Hematopoietic multipotent progenitor cell treated with erythropoietin and hydrocortisone succinate and interleukin-3 and kit ligand, for 15 days (in vitro differentiated cells): ENCODE data around the gene RFTN1.

Experiments used
- DNase-seq: peaks from one replicate; pipeline ENCODE4 v3.0.0-alpha.2; 2015; ENCODE audit warnings: low spot score

RFTN1 gene

DNA sequence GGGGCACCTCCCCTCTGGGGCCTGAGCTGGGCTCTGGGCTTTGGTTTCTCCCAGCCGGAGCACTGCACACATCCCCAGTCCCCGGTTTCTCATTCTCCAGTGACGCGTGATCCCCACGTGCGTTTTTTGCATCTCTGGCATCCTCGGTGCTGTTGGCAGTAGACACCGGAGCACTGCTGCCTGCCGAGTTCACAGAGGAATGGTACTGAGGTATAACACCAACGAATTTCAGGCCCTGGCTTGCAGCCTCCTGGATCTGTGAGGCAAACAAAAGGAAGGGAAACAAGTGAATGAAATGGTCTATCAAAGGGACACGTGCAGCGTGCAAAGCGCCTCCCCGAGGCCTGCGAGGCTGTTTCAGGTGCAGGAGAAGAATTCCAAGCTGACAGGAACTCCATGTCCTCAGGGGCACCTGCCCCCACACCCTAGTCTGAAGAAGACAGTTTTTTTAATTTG lies 135.6 kb downstream of the RFTN1 start:
- no peak for DNase-seq

DNA sequence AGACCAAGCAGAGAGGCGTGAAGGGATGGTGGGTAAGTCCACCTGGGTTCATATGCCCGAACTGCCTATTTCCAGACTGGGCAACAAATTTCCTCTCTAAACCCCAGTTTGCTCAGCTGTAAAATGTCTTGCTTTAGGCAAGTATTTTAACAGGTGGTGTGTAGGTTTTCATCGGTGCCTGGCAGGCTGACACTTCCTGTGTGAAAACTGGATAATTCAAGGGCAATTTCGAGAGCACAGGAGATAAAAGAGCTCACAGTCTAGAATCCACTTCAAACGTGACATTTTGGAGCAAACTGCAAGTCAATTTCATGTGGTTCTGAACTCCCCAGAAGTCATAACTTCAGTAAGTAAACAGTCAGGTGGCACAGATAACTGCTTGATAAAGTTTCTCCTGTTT lies 136.3 kb downstream of the RFTN1 start:
- no peak for DNase-seq

DNA sequence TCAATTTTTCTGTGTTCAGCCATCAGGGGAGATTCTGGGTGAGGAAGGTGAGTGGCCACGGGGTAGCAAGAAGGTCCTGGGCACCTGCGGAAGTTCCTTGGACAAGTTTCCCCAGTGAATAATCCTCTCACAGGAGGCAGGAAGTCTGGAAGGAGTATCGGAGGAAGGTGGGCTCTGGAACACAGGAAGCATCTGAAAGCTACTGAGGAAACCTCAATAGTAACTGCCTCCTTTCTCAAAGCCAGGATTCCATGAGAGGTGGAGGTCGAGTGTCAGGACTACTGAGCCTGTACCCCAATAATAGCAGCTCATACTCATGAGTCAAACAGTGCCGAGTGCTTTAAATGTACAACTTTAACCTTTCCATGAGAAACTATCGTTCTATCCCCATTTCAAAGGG lies 137.6 kb downstream of the RFTN1 start:
- DNase-seq = no peak

DNA sequence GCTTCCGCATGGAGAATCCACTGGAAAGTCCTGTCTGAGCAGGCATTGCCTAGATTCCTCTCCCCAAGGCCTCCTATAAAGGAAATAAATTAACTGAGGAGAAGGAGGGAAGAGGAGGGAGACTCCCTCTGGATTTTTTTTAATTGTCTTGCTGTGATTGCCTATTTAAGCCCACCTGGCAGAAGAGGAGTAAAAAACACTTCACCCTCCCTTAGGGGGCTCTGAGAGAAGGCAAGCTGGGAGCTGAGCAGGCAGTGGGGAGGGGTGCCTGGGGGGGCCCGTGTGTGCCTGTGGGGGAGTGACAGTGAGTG lies 138.6 kb downstream of the RFTN1 start:
- DNase-seq = no peak

DNA sequence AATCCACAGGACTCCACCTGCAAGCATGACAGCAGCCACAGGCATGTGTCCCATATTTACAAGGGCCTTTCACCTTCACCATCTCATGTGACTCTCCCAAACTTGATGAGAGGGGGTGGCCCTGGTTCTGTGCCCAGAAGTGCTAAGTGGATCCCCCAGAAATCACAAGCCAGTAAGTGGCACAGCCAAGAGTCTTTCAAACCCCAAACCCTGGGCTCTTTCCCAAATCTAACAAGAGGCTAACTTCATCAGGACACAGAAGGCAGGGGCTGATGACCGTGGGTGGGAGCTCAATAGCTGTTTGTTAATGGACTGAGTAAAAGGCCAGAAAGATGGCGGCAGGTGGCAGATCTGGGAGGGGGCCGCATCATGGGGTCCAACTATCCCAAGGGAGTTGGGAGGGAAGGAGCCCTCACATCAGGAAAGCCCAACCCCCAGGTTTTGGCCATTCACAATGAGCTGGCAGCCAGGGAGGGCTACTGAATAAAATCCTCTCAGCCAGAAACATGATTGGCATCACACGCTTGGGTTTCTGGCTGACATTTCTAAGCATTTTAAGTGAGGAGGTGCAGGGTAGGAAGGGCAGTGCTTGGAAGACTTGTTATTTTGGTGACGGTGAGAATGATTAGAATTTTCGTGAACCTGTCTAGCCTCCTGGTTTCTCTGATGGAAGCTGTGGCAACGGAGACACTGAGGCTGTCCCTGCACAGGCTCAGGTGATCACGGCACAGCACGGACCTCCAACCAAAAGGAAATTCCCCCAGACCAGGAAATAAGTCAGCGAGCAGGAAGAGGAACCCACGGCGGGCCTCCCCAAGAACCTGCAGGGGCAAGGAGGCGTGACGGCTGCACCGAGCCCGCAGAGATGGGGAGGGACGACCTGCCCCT lies 139.2 kb downstream of the RFTN1 start:
- DNase-seq = no peak

DNA sequence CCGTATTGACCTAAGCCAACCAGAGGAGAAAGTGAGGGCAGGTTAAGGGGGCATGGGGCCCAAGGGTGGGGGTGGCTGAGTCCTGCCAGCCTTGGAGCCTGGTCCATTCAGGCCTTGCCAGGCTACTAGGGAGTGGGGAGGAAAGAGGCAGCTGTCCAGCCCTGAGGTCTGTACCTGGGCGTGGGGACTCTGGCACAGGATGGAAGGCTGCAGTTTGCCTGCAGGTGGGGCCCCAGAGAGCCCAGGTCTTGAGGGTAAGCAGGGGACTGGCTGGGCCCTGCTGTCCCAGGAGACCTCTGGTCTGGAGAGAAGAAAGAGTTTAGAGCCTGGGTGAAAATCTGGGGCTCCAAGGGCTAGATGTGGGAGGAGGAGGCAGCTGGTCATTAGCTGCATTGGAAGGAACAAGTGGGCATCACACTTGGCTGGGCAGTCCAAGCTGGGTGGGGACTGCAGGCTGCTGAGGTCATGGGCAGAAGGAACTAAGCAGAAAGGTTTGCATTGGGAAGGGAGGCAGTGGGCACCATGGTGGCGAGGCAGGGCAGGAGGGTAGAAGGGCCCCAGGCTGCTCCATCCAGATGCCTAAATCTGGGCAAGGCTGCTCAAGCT lies 140.1 kb downstream of the RFTN1 start:
- DNase-seq = no peak

DNA sequence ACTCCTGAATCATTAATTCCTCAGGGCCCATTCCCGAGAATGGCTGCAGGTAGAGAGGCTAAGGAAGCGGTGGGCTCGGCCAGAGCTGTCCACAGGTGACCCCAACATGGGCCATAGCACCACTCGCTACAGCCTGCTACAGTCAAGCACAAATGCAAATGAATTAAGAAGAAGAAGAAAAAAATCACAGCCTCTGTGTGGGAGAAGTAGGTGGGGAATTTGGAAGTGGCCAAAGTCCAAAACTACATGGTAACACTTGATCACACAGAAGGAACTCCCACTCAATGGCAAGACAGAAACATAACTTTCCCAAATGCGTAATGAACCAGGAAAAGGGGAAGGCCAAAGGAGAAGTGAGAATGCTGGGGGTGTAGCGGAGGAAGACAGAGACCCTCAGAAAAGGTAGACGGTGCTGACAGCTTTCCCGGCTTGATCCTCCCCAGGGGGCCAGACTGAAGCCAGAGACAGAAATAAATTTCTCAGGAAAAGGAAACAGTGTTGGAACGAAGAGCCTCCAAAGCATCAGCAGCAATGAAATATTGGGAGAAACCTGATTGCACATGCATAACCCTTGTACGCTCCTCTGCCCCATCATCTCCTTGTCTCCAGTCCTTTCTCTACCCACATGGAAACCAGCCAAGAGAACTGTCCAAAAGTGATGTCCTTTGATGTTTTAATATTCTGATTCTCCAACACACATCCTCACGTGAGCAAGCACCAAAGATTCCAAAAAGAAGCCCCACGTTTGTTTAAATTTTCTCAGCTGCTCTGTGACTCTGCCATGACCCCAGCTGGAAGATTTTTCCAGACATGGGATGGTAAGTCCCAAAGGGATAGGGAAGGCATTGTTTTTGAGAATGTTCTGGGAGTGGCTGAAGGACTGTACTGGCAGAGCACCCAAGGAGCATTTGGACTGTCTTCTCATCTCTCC lies 140.9 kb downstream of the RFTN1 start:
- DNase-seq = no peak

DNA sequence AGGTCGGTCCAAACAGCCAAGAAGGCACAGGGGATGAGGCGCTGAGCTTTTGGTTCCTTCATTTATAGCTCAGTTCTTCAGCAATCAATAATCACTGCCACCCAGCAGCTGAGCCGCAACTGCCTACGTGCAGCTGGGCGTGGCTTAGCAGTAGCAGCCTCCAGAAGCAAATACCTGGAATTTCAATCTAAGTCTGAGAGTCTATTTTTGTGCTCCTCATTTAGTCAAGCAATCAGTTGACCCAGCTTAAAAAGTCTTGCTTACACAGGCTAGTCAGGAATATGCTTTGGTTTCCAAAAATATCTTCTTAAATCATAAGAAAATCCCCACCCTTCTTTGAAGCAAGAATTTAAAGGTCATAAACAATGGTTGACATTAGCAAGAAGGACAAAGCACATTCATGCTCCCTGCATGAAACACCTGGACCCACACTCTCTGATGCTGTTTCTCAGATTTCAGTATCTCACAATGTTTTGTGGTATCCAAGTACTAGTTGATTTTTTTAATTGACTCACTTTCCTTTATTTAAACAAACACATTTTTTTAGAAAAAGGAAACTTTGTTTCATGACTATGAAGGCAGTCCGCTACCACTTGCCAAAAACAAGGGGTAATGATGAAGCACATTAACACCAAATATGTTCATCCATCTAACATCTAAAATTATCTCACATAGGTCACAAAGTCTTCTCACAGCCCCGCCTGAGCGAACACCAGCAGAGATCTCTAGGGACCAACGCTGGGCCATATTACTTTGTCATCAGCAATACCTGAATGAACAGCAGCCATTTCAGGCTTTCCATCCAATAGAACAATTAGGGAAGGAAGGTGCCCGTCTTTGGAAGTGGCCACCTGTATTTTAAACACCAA lies 142.4 kb downstream of the RFTN1 start:
- no peak for DNase-seq

DNA sequence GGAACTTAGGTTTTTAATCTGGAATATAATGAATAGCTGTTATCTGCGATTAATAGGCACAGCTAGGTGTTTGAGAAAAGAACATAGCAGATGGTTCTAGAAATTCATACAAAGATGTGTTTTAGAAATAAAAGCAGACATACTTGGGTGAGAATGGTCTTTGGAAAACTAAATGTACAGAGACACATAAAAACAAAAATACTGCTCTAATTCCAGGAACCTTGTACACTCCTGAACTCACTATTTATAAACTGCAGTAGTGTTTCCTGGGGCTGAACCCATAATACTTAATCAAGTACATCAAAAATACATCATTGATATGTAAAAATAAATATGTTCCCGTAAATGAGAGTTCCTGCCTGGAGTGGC lies 143.0 kb downstream of the RFTN1 start:
- no peak for DNase-seq

DNA sequence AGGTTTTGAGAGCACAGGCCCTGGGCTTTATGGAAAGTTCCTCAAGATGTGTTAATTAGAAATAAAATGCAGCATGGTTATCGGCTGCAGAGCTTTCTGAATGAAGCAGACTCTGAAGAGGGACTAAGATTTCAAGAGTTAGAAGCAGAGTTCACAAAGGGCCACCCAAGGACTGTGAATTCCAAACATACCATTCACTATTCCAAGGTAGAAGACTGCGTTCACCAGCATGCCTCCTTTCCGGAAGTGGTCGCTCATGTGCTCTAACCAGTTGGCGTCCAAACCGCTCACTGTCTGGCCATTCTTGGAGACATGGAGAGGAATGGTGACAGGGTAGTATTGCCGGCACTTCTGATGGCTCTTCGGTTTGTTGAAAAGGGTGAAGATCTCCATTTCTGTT lies 143.6 kb downstream of the RFTN1 start:
- no peak for DNase-seq

DNA sequence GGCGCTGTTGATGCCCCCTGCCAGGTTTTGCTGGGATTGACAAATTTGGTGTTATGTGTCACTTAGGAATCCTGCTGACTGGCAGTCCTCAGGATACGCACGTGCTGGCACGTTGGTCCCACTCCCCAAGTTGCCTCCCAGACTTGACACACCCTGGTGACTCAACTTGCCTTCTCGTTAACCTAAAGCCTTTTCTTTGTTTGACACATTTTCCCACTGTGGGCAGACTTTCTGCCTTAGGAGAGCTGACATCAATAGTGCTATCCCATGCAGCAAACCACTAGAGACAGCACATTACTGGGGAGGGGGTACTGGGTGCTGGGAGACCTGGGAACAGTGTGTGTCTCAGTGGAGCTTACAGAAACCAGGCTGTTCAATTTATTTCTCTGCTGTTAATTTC lies 144.2 kb downstream of the RFTN1 start:
- DNase-seq = no peak

DNA sequence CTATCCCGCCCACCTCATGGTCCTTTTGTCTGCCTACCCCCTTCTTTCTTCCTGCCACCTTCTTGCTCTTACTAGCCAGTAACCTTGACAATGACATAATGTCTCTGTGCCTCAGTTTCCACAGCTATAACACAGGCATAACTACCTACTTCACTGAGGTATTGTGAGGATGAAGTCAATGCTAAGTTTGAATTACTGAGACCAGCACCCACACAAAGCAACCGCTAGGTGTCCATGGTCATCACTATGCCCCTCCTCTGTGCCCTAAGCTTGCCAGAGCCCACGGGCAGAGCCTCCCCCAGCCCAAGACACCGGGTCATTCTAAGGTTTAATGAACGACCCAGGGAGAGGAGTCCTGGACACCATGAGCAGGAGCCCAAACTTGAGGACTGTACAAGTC lies 146.9 kb downstream of the RFTN1 start:
- DNase-seq = no peak

DNA sequence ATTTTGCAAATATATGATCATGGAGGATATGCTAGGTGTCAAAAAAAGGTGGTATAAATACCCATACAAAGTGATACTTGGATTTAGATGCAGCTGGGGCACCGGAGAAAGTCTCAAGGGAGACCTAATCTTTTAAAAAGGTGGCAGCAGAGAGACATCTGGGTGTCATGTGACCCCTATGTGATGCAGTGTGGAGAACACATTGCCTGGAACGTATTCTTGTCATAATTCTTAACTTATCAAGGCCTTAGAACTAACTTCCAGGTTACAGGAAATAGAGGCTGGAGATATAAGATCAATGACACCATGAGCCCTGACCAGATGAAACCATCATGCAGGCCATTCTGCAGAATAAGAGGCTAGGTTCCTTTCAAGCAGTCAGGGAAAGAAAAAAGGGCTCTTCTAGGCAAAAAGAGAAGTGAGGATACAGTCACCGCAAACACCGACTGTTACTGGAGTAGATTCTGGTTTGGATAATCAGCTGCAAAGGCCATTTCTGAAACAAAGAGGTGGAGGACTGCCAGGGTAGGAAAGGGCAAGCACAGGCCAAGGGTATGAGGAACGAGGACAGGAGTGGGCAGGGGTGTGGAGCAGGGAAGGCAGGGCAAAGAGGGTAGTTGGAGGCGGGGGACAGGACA lies 147.9 kb downstream of the RFTN1 start:
- no peak for DNase-seq

DNA sequence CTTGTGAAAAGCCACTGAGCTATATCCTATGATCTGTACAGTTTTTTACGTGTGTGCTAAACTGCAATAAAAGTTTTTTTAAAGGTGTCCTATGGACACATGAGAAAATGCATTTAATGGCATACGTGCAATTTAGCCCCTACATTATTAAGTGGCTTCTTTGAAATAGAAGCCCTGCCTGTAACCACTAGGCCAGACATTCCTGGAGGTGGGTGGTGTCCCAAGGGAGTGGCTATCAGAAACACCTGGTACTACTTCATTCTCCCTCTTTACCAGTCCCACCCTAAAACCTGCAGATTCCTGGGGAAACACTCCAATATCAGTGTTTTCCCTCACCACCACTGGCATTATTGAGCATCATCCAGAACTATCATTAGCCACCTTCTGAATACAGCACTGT lies 148.5 kb downstream of the RFTN1 start:
- no peak for DNase-seq

DNA sequence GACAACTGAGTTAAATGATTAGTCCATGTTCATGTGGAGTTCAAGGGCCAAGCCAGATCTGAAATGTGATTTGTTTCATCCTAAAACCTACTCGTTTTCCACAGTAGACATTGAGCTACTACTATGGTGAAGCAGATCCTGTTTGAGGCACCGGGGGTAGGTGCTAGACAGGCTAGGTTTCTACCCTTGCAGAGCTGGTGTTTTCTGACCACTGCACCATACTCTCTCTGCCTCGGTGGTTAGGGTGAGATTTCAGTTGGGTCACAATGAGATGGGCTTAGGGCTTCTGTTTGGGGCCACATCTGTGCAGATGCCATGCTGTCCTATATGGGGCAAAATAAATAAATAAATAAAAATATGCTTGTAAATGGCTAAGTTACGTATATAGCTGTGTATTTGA lies 149.2 kb downstream of the RFTN1 start:
- no peak for DNase-seq

DNA sequence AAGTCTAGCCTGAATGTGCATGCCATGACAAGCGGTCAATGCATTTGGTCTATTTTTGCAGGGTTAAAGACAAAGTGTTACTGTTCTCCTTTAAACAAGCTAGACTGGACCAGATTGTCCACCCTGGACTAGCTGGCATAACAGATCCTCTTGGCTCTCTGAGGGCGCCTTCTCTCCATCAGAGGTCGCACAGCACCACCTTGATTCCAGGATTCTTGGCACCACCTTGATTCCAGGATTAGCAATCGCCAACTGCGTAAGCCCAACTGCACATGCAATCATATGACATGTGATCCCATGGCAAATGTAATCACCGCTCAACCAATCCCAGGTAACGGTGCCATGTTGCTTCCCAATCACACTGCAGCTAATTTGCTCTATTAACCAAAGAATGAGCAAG lies 149.9 kb downstream of the RFTN1 start:
- DNase-seq = no peak

DNA sequence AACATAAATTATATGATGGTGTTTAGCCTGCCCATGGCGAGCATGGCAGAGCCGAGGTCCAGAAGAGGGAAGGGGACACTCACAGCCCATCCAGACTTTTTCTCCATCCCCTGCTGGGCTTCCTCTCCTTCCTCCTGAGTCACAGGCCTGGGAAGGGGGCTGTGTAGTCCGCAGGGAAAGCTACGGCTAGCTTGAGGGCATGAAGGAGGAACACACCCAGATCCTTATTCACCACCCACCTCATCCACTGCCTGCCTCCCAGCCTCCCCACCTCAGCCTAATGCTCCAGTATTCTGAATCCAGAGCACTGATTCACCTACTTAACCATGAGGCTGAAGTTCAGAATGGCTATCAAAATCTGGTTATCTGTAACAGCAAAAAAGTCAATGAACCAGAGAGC lies 150.7 kb downstream of the RFTN1 start:
- no peak for DNase-seq

DNA sequence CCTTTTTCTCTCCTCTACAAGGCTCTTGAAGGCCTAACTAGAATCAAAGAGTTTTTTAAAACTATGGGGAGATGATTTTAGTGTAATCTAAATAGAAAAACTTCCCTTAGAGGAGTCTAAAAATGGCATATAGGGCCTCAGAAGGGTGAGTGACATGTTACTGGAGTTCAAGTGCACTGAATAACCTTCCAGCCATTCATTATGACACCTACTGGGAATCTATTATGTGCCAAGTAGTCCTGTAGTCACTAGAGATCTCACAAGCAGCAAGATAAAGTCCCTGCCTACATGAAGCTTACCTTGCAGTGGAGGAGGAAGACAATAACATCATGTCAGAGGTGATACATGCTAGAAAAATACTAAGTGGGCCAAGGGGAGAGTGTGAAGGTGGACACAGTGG lies 152.4 kb downstream of the RFTN1 start:
- DNase-seq = no peak

DNA sequence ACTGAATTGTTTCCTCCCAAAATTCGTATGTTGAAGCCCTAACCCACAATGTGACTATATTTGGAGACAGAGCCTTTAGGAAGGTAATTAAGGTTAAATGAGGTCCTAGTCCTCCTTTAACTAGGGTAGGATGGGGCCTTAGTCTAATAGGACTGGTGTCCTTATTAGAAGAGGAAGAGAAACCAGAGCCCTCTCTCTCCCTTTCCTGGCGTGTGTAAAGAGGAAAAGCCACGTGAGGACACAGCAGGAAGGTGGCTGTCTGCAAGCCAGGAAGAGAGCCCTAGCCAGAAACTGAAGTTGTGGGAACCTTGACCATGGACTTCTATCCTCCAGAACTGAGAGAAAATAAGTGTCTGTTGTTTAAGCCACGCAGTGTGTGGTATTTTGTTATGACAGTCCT lies 154.2 kb downstream of the RFTN1 start:
- DNase-seq = no peak

DNA sequence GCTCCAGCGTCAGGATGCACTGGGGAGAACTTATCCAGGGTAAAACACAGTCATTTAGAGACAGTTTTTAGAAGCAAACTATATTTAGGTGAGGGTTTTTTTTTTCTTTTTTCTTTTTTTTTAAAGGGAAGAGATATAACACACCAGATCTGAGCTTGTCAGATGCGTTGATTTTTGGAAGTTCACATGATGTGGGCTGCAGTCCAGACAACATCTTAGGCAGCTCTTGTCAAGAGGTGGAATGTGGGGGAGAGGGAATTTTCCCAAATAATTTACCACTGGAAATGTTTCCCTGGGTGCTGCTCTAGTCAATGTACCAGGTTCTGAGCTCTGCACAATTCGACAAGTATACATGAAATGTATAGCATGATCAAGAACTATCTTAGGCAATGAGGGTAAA lies 155.2 kb downstream of the RFTN1 start:
- DNase-seq = no peak
